ENCODE data around the gene JPH3. TPM values are rescaled to one million over a fixed set of nuclear protein-coding genes. Genes with fewer than 3 reads are reported as not detected.

The JPH3 gene
- total RNA-seq, 1 experiment from 2014 or later = 32.7 TPM

DNA sequence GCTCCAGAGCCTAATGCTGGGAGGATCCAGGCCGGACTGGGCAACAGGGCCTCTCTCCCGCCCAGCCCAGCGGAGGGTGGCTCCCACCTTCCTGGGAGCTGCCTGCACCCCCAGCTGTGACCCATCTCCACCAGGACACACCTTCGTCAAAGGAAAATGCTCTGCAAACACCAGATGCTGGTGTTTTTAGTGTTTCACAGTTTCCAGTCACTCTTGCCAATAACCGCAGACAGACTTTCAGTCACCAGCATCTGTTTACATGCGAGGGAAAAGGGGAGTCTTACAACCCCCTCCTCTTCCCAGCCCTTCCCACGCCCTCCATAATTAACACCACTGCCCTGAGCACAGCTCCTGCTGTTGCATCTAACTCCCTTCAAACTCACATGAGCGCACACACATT lies 138.1 kb downstream of the JPH3 start:
- Histone ChIP-seq H3K79me1 (ENCODE audit: insufficient read depth, low read depth, low read length, poor library complexity, severe bottlenecking) (peaks cover 16% of the 10 kb centered on the region), H2AFZ (ENCODE audit: low read length) (no peak overlapping the region), H2BK12ac (ENCODE audit: insufficient read length, low read depth, low read length) (no peak overlapping the region), H3K14ac (ENCODE audit: insufficient read depth, low read length) (no peak overlapping the region), H3K4me2 (ENCODE audit: insufficient read depth, insufficient read length, low read length) (no peak overlapping the region), H3K27ac (ENCODE audit: insufficient read length, low read depth, low read length) (no peak overlapping the region), H4K91ac (ENCODE audit: insufficient read length, low read depth, low read length) (no peak overlapping the region), H3K18ac (ENCODE audit: insufficient read length, low read depth, low read length) (no peak overlapping the region), H3K23me2 (ENCODE audit: insufficient read length, low read depth, low read length, poor library complexity, severe bottlenecking) (no peaks in the 10 kb centered on the region), H3K4ac (ENCODE audit: low read depth, low read length) (no peak overlapping the region), H3K4me1 (ENCODE audit: insufficient read depth, low read length) (no peaks in the 10 kb centered on the region), H3K27me3 (ENCODE audit: insufficient read depth, low read length) (no peaks in the 10 kb centered on the region), H2BK5ac (ENCODE audit: insufficient read length, low read length) (no peak overlapping the region), H2BK20ac (ENCODE audit: low read depth, low read length, poor library complexity, severe bottlenecking) (no peak overlapping the region), H3K23ac (ENCODE audit: insufficient read length, low read depth, low read length) (no peak overlapping the region), H2AK5ac (ENCODE audit: insufficient read length, low read length) (no peak overlapping the region), H4K8ac (replicated peaks; ENCODE audit: insufficient read length, low read depth, low read length) (no peak overlapping the region), H3K9ac (ENCODE audit: extremely low read depth, insufficient read length, low read length) (no peak overlapping the region), H3K79me2 (ENCODE audit: insufficient read depth, low read length) (peaks cover 4% of the 10 kb centered on the region; the same call in 1 of the 2 replicates), H3T11ph (ENCODE audit: low read length) (no peak overlapping the region), H2BK15ac (ENCODE audit: low read depth, low read length) (no peak overlapping the region), H3K56ac (ENCODE audit: insufficient read length, low read depth, low read length) (no peak overlapping the region), H3K9me3 (ENCODE audit: control insufficient read depth, low read depth, low read length) (no peaks in the 10 kb centered on the region), H4K20me1 (ENCODE audit: control insufficient read depth, insufficient read depth, insufficient read length) (peaks cover 8% of the 10 kb centered on the region), H2BK120ac (ENCODE audit: low read depth, low read length, poor library complexity, severe bottlenecking) (no peak overlapping the region), H4K5ac (ENCODE audit: insufficient read length, low read depth, low read length) (no peak overlapping the region)
- no peak overlapping the region; a peak in 1 of 5 replicates for H3K4me3 Mint-ChIP-seq
- H3K36me3 Mint-ChIP-seq (ENCODE audit: insufficient read depth in 1 of 3, low read depth in 3 of 3) = peaks cover 33 to 49% (median 35%) of the 10 kb centered on the region in 3 experiments
- peaks cover 0 to 4% of the 10 kb centered on the region in 2 experiments; a peak in 1 of 4 replicates for H3K4me1 Mint-ChIP-seq
- WGBS (ENCODE audit: extremely low coverage, insufficient read length, low lambda C conversion rate) = no CpG with 5 or more reads among the region's 8 CpGs
- no peak for DNase-seq
- no peak for TF ChIP-seq CTCF (conservative IDR thresholded peaks at IDR 0.05)
- peaks cover 5 to 9% of the 10 kb centered on the region in 2 experiments; a peak in 3 of 5 replicates for H3K9me3 Mint-ChIP-seq
- H3K27ac Mint-ChIP-seq = peak overlapping the region in 1 of 3 experiments; percentile 47; a peak in 2 of 7 replicates
- H3K27me3 Mint-ChIP-seq (ENCODE audit: low read depth) = no peaks in the 10 kb centered on the region

Data from H9 (cell line).